ENCODE measurements around the gene TBPL2. TPM values are rescaled to one million over a fixed set of nuclear protein-coding genes. Genes with fewer than 3 reads are reported as not detected.

TBPL2 gene
- total and polyA plus RNA-seq, 2 donors (not counting 3 experiments of a cell fraction or from before 2014, with no cell fraction given) = not detected

DNA sequence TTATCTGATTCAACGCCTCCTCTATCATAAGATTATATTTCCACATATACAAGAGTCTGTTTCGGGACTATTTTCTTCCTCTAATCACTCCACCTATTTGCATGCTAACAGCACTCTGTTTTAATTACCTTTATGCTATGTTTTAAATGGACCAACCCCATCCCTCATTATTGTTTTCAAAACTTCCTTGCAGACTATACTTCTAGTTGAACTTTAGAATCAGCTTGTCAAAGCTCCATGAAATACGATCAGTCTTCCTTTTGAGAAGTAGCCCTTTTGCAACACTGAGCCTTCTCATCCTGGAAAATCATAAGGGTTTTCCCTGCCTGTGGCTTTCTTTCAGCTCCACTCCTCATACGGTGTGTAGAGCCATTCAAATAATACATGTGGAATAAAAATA lies 65.6 kb downstream of the TBPL2 start:
- no peaks in the 10 kb centered on the region for H3K79me2 ChIP-seq (ENCODE audit: control insufficient read depth, insufficient read depth, low read length)
- H3K9me3 ChIP-seq (replicated peaks; ENCODE audit: control insufficient read depth, insufficient read depth, low read length) = no peaks in the 10 kb centered on the region
- H3K4me3 ChIP-seq (replicated peaks in 1 of 3; ENCODE audit: insufficient read depth in 1 of 3, low read depth in 1 of 3, low read length in 3 of 3) = no peak overlapping the region
- no peaks in the 10 kb centered on the region for H3K4me1 ChIP-seq (ENCODE audit: control insufficient read depth, extremely low read depth, insufficient read depth, low read length)
- dilution Hi-C loops (cut with MboI; ENCODE audit: extremely low pct_ligation_motif_present, low sequenced_read_pairs) (no loop called here), intact Hi-C loops (cut with micrococcal nuclease) (no loop called here)
- ChIA-PET POLR2A (interaction anchor here (0.6 kb wide), 1 partner anchor 104 kb away, joined by 3 read pairs; no protein-coding TSS in a partner anchor), CTCF (interaction anchor here (0.6 to 1.1 kb wide), 3 partner anchors 14 to 259 kb away, joined by 3 to 4 read pairs (median 3); no protein-coding TSS in a partner anchor)
- H3K9ac ChIP-seq (replicated peaks; ENCODE audit: extremely low read depth, insufficient read depth, low read length) = no peak overlapping the region
- DNase-seq (ENCODE audit: low read depth, low spot score) (no peak), FAIRE-seq (no peak)
- H4K20me1 ChIP-seq (replicated peaks; ENCODE audit: control insufficient read depth, extremely low read depth, insufficient read depth, low read length) = no peaks in the 10 kb centered on the region
- no peak overlapping the region for H3K4me2 ChIP-seq (ENCODE audit: insufficient read depth, low read length)
- no peak overlapping the region for H3K27ac ChIP-seq (ENCODE audit: insufficient read depth, low read depth, low read length)
- H3K36me3 ChIP-seq (ENCODE audit: control insufficient read depth in 2 of 2, extremely low read depth in 1 of 2, insufficient read depth in 2 of 2, low read length in 2 of 2) = peaks cover 2 to 4% of the 10 kb centered on the region in 2 experiments
- no peaks in the 10 kb centered on the region for H3K9me1 ChIP-seq (replicated peaks; ENCODE audit: control insufficient read depth, extremely low read depth, insufficient read depth, low read length)
- H2AFZ ChIP-seq (ENCODE audit: low read depth, low read length) = no peak overlapping the region
- no TSS peak for BruUV-seq (replicated peaks)
- H3K27me3 ChIP-seq (ENCODE audit: control insufficient read depth in 2 of 2, insufficient read depth in 2 of 2, low read length in 2 of 2) = no peaks in the 10 kb centered on the region
- TF ChIP-seq GATA2 (IDR thresholded peaks at IDR 0.05; ENCODE audit: insufficient read depth, insufficient read length, low read depth, low read length) (no peak), FOS (IDR thresholded peaks at IDR 0.05; ENCODE audit: borderline replicate concordance, insufficient read depth, low read length) (no peak), EZH2 (IDR thresholded peaks at IDR 0.05; ENCODE audit: borderline replicate concordance, low read depth, low read length, severe bottlenecking) (no peak), POLR2AphosphoS5 (IDR thresholded peaks at IDR 0.05; ENCODE audit: insufficient read depth, low read depth, low read length) (no peak), JUN (IDR thresholded peaks at IDR 0.05; ENCODE audit: borderline replicate concordance, insufficient read depth, insufficient read length, low read depth) (no peak), MYC (IDR thresholded peaks at IDR 0.05; ENCODE audit: low read depth, low read length) (no peak), POLR2A (IDR thresholded peaks at IDR 0.05; ENCODE audit: low read depth, low read length) (no peak)
- TF ChIP-seq, protein P1, sequence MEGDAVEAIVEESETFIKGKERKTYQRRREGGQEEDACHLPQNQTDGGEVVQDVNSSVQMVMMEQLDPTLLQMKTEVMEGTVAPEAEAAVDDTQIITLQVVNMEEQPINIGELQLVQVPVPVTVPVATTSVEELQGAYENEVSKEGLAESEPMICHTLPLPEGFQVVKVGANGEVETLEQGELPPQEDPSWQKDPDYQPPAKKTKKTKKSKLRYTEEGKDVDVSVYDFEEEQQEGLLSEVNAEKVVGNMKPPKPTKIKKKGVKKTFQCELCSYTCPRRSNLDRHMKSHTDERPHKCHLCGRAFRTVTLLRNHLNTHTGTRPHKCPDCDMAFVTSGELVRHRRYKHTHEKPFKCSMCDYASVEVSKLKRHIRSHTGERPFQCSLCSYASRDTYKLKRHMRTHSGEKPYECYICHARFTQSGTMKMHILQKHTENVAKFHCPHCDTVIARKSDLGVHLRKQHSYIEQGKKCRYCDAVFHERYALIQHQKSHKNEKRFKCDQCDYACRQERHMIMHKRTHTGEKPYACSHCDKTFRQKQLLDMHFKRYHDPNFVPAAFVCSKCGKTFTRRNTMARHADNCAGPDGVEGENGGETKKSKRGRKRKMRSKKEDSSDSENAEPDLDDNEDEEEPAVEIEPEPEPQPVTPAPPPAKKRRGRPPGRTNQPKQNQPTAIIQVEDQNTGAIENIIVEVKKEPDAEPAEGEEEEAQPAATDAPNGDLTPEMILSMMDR (IDR thresholded peaks at IDR 0.05; ENCODE audit: extremely low read depth in 1 of 2, insufficient read depth in 1 of 2, low read depth in 1 of 2, low read length in 2 of 2) = no peak
- TF ChIP-seq, protein P2, sequence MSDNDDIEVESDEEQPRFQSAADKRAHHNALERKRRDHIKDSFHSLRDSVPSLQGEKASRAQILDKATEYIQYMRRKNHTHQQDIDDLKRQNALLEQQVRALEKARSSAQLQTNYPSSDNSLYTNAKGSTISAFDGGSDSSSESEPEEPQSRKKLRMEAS (IDR thresholded peaks at IDR 0.05; ENCODE audit: insufficient read depth, insufficient read length) = no peak

Data from endothelial cell of umbilical vein (primary cell).